NCI-H524 treated with DMSO at 0.1 percent for 48 hours (cell line): ENCODE measurements around the gene TSR1.

ENCODE experiments used
- DNase-seq: peaks from one replicate; lab custom pipeline; 2025; lab: John Stamatoyannopoulos, UW

The TSR1 gene

GRCh38 chr17:2279707-2280106 is 56.5 kb downstream of the TSR1 start:
- DNase-seq: no peak

- DNase-seq: no peak
Measured at GRCh38 chr17:2277429-2278170, 58.7 kb downstream of the TSR1 start.

- no peak for DNase-seq
Measured at GRCh38 chr17:2275722-2276121, 60.5 kb downstream of the TSR1 start.

- DNase-seq: no peak
Measured at GRCh38 chr17:2274414-2274813, 61.8 kb downstream of the TSR1 start.
